GM19324 (cell line): ENCODE measurements around the gene SCIMP.
"Not testable (repeated sequence)": the region's sequence is repeated elsewhere in the genome, so short reads cannot be mapped to it uniquely, and the experiment has no call there.

Experiments
- ATAC-seq: cut with Tn5 transposase; IDR thresholded peaks from one replicate; pipeline ENCODE4 v1.9.1; 2021; ENCODE audit warnings: mild to moderate bottlenecking, moderate library complexity; ENCODE audit not compliant: unreplicated experiment, low FRiP score

The SCIMP gene

GRCh38 chr17:5238333-5238732, 3.7 kb upstream of the SCIMP start:
- no peak for ATAC-seq

GRCh38 chr17:5237541-5238016, 2.9 kb upstream of the SCIMP start:
- peak; percentile 28 for ATAC-seq

GRCh38 chr17:5236938-5237540, 2.4 kb upstream of the SCIMP start:
- no peak for ATAC-seq

GRCh38 chr17:5233492-5233891, 1.2 kb downstream of the SCIMP start:
- not testable (repeated sequence) for ATAC-seq

DNA sequence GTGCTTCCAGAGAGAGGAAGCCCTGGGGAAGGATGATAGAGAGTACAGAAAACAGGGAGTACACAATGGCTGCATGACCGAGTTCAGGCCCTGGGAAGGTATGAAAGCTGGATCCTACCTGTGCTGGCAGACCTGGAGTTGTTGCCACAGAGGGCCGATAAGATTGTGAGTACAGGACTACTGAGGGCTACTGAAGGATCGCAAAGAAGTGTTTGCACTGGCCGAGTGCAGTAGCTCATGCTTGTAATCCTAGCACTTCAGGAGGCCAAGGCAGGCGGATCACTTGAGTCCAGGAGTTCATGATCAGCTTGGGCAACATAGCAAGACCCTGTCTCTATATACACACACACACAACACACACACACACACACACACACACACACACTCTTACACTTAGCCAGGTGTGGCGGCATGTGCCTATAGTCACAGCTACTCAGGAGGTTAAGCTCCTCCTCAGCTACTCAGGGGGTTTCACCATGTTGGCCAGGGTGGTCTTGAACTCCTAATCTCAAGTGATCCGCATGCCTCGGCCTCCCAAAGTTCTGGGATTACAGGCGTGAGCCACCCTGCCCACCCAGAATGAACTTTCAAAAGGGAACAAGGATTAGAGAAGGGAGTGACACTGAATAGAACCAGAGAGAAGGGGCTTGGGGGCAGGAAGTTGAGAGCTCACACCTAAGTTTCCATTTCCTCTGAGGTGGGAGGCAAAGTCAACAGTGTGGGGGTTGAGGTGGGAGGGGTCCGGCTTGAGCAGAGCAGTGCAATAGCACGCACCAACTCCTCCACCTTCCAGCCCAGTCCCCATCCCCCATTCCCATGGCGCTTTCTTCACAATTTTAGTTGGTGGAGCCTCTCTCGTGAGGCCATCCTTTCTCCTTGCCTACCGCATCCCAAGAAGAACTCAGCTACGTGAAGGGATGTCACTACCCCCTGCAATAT, 7.5 kb downstream of the SCIMP start:
- ATAC-seq, result no peak

DNA sequence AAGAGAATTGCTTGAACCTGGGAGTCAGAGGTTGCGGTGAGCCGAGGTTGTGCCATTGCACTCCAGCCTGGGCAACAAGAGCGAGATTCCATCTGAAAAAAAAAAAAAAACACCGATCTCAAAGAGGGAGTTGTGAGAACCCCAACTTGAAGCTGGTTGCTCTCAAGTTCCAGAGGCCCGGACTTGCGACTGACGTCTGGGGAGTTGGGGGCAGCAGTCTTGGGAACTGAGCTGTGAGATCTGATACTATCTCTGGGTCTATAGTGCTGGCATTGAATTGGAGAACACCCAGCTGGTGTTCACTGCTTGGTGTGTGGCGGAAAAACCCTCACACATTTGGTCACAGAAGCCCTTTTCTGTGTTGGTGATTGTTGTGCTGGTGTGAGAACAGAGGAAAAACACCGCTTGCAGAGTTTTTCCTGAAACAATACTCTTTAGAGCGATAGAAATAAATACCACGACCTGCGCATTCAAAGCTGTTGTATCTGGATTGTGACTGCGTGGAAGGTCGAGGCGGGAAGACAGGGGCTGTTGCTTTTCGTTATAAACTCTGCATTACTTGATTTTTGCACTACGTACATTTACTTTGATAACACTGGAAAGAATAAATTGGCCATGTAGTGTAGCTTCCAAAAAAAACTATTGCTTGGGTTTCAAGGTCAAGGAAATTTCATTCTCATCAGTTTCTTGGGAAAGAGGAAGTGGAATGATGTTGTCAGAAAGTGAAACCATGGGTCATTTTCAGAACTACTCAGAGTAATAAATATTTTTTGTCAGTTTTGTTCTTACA, 8.8 kb downstream of the SCIMP start:
- ATAC-seq, result no peak

- ATAC-seq, result not testable (repeated sequence)
Observed at GRCh38 chr17:5221912-5222311, 12.7 kb downstream of the SCIMP start.

DNA sequence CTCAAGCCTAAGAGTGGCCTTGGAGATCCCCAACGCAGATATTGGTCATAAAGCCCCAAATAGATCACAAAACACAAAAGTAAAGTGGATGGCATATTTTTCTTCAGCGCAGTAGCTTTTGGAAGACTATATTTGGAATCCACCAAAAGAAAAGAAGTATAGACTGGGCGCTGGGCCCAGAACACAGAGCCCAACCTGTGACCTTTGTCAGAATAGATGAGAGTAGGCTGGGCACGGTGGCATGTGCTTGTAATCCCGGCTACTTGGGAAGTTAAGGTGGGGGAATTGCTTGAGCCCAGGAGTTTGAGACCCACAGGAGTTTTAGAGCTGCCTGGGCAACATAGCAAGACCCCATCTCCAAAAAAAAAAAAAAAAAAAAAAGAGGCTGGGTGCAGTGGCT, 14.6 kb downstream of the SCIMP start:
- no peak for ATAC-seq

DNA sequence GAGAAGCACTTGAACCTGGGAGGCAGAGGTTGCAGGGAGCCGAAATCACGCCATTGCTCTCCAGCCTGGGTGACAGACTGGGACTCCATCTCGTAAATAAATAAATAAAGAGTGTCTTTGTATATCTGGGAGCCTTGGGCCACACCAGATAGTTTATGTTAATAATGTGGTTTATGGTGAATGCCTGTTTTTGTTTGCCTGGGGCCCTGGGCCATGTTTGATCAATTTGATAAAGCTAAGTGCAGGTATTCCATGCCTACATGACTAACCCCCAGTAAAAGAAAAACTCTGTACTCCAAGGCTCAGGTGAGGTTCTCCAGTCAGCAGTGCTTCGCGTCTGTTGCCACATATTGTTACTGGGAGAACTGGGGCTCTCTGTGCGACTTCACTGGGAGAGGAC, 15.1 kb downstream of the SCIMP start:
- no peak for ATAC-seq

DNA sequence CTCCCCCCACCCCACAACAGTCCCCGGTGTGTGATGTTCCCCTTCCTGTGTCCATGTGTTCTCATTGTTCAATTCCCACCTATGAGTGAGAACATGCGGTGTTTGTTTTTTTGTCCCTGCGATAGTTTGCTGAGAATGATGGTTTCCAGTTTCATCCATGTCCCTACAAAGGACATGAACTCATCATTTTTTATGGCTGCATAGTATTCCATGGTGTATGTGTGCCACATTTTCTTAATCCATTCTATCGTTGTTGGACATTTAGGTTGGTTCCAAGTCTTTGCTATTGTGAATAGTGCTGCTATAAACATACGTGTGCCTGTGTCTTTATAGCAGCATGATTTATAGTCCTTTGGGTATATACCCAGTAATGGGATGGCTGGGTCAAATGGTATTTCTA, 17.1 kb downstream of the SCIMP start:
- not testable (repeated sequence) for ATAC-seq

GRCh38 chr17:5211458-5211857, 23.2 kb downstream of the SCIMP start:
- no peak for ATAC-seq

GRCh38 chr17:5210614-5211252, 23.9 kb downstream of the SCIMP start:
- no peak for ATAC-seq

GRCh38 chr17:5210091-5210490, 24.6 kb downstream of the SCIMP start:
- ATAC-seq, result no peak

DNA sequence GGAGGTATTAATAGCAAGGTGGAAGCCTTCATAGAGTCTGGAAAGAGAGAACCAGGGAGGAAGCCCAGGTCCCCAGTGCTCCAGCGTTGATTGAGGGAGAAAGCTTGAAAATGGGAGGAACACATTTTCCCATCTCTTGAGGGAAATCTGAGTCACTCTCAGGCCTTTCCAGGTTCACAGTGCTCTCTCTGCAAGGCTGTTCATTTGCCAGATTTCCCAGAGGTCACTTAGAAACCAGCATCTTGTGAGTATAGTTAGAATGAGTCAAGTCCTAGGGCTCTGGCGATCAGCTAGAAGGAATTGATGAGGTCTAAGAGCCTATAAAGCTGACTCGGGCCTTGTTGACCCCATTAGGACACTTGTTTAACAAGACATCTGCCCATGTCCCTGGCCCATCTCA, 25.3 kb downstream of the SCIMP start:
- no peak for ATAC-seq

DNA sequence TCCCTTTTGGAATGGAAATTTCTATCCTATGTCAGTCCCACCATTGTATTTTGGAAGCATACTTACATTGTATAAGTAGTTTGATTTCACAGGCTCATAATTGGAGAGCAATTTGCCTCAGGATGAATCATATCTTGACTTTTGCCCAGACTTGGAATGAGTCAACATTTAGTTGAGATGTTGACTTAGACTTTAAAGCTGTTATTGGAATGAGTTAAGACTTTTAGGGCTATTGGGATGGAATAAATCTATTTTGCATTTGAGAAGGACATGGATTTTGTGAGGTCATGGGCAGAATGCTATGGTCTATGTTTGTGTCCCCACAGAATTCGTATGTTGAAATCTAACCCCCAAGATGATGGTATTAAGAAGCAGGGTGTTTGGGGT, 30.8 kb downstream of the SCIMP start:
- ATAC-seq, result no peak

DNA sequence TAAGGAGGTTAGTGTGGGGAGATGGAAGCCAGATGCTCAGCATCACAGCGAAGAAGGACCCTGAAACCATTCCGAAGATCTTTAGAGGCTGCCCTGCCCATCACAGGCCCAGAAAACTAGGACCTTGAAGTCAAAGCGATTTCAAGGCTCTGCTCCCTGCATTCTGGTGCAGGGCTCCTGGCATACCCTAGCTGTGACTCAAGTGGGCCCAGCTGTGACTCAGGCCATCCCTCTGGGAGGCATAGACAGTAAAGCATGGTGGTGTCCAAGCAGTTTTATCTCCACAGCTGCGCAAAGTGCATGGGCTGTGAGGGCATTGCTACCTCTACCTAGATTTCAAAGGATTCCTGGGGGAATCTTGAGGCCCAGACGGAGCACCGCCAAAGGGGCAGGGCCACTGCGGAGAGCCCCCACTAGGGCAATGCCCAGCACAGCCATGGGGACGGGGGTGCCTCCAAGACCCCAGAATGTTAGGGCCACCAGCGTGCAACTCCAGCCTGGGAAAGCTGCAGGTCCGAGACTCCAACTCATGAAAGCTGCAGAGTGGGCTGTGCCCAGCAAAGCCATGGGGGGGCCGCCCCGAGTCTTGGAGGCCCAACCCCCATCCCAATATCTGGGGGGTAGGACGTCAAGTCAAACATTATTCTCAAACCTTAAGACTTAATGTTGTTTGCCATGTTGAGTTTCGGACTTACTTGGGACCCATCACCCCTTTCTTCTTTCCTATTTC, 31.3 kb downstream of the SCIMP start:
- ATAC-seq, result no peak

- no peak for ATAC-seq
Observed at GRCh38 chr17:5201011-5201410, 33.6 kb downstream of the SCIMP start.

DNA sequence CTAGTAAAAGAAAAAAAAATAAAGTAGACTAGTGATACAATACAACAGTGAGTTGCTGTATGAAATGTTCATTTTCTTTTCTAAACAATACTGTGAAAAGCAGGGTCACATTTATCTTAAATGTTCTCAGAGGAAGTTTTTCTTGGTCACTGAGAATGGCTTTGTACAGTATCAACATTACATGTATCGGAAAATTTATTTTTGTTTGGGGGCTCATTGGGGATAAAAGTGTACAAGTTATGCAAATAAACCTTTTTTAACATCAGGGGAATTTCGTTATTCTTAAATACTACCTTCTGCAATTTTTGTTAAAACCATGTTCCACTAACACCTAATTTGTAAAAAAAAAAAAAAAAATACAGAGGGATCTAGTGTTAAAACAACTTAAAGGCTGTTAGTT, 34.3 kb downstream of the SCIMP start:
- no peak for ATAC-seq

- ATAC-seq, result no peak
Observed at GRCh38 chr17:5198472-5198871, 36.2 kb downstream of the SCIMP start.

DNA sequence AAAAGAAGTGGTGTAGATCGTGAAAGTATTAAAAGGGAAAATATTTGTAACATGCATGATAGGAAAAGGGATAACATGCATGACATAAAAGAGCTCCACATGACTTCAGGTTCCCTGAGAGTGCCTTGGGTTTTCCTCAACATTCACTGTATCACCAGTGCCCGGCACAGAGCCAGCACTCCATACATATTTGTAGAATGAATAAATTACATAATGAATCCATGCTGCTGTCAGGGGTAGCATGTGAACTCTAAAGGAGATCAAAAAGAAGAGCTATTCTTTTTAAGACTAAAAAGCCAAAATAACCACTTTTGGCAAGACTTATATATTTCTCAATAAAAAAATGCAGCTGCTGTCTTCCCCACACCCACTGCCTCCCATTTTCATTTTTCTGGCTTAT, 40.3 kb downstream of the SCIMP start:
- ATAC-seq, result no peak
